Measurements from ENCODE around the gene DUSP16.
A peak's percentile ranks its signal among the peaks of the same experiment; 100 is the strongest.
"Not testable (repeated sequence)": the region's sequence is repeated elsewhere in the genome, so short reads cannot be mapped to it uniquely, and the experiment has no call there.

The DUSP16 gene

GRCh38 chr12:12518919-12519318 is 43.7 kb downstream of the DUSP16 start:
- DNase-seq: no peak

- DNase-seq: no peak
Observed at GRCh38 chr12:12518464-12518845, 44.2 kb downstream of the DUSP16 start.

DNA sequence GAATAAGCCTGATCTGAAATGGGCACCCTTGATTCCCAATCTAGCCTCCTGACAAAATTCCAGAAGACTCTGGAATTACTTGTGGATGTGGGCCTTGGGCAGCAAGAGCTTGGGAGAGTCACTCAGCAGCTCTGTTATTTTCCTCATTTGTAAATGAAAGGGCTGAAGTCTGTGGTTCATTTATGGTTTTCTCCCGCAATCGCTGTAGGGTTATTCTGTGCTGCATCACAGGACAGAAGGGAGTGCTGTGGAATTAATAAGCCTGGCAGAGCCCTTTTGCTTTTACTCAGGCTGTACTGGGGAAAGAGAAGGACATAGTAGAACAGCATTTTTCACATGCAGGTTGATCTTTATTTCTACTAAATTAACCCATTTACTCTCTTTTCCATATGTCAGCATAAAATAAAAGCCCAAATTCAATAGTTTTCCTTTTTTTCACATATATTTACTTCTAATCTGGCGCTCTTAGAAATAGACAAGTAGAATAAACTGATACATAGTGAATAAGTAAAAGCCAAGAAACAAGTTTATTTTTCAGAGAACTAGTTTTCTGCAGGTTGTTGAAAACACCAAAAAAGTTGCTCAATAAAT is 49.2 kb downstream of the DUSP16 start:
- DNase-seq: peak in 1 of 2 donors; percentile 74

- no peak for DNase-seq
Observed at GRCh38 chr12:12511895-12512711, 50.6 kb downstream of the DUSP16 start.

GRCh38 chr12:12511021-12511783 is 51.5 kb downstream of the DUSP16 start:
- DNase-seq: no peak

DNA sequence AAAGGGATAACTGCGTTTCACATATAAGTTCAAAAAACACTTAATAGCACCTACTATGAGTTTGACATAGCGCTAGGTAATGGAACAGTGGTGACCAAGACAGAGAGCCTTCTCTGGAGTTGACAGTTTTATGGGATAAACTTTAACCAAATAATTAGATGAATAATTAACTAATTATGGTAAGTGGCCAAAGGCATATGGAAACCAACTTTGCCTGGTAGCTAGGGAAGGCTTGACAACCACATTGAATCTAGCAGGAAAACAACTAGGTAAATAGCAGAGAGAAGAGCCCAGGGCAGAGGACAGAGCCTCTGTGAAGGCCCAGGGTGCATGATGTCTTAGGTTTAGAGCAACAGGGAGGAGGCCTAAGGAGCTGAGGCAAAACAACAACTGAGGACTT is 52.1 kb downstream of the DUSP16 start:
- DNase-seq: no peak

GRCh38 chr12:12510141-12510540 is 52.5 kb downstream of the DUSP16 start:
- DNase-seq: no peak

DNA sequence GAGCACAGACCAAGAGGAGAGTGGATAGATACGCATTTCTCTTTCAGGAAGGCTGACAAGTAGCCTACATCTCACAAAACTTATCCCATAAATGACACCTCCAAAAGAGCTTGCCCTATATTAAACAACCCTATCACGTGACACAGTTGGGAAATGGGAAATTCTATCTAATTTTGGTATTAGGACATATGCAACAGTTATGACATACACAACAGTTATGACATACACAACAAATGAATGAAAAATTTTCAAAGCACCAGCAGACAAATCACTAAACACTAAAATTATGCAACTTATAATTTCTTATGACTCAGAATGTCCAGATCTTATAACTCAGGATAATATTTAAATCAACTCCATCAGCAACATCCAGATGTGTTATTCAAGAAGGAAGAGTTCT is 54.1 kb downstream of the DUSP16 start:
- DNase-seq: no peak

- DNase-seq: no peak
Observed at GRCh38 chr12:12507121-12507520, 55.5 kb downstream of the DUSP16 start.

- no peak for DNase-seq
Observed at GRCh38 chr12:12506496-12506890, 56.2 kb downstream of the DUSP16 start.

GRCh38 chr12:12505544-12506495 is 56.8 kb downstream of the DUSP16 start:
- peak in 1 of 2 donors; percentile 54 for DNase-seq

DNA sequence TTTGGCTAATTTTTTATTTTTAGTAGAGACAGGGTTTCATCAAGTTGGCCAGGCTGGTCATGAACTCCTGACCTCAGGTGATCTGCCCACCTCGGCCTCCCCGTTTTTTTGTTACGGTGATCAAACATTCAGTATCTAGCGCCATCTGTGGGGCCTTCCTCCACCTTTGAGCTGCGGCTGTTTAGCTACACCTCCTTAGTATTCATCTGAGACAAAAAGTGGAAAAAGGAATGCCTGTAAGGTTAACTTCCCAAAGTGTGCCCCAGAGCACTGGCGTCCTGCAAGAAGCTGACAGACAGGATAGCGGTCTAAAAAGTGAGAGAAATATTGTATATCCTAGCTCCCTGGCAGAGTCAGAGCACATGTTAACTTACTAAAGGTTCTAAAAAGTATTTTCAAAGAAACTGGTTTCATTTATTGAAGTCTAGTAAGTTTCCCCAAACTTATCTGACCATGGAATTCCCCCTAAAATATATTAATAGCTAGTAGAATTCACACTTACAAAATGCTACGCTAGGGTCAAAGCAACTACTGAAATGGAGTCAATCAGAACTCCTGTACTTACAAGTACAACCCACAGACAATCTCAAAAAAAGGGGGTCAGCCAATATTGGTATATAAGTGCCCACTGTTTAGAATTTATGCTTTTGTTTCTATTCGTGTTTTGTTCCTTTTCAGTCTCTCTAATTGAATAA is 59.1 kb downstream of the DUSP16 start:
- no peak for DNase-seq

DNA sequence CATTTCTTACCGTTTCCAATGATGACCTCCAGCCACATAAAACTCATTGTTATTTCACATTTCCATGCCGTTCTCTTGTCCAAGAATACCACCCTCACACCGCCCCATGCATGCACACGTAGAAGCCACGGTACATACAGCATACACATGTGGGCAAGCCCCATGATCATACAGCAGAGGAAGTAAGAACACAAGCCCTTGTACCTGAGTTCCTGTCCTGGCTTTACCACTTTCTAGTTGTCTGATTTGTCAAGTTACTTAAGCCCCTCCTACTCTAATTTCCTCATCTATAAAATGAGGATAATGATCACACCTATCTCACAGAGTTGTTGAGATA is 59.9 kb downstream of the DUSP16 start:
- DNase-seq: no peak

- DNase-seq: not testable (repeated sequence)
Observed at GRCh38 chr12:12502130-12502814, 60.4 kb downstream of the DUSP16 start.

- DNase-seq: no peak
Observed at GRCh38 chr12:12501121-12501520, 61.5 kb downstream of the DUSP16 start.

DNA sequence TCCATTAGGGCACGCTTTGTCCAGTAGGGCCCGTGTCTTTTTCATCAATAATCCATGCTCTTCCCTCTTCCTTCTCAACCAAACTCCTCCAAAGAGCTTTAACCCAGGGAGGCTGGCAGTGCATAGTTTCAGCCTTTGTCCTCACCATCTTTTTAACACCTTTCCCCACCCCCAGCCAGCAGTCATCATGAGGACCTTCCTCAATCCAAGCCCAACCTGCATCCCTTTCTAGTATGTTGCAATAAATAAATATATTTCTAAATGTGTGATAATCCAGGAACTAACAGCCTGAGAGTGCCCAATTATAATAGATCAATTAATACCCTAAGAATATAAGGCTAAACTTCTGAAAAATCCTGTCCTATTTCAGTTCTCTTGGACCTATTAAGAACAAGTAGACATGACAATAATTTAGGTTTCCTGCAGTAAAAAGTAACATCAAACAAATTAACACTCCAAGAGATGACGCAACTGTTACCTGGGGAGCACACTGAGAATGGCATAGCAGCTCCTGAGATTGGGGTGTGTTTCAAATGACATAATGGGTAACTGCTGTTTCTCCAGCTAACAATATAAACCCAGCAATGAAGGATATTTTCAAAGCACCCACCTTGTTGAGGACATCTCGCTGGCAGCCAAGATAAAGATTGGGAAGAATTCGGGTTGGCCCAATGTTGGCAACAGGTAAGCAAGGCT is 62.6 kb downstream of the DUSP16 start:
- no peak for DNase-seq

GRCh38 chr12:12498210-12498609 is 64.5 kb downstream of the DUSP16 start:
- DNase-seq: no peak

DNA sequence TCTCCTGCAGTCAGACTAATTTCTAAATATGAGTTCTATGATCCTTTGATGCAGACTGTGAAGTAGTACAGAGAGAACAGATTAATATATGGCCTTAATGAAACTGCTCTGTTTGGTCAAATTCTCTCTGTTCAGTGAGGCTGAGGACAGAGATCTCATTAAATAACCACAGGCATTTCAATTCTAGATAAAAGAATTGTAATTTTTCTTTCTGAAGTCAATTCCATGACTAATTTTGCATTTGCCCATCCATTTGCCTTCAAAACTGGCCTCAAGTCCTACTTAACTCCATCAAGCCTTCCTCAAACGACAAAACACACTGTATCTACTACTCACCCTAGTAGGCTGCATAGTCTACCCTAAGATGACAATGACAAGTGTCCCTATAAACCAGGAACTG is 67.1 kb downstream of the DUSP16 start:
- DNase-seq: no peak

DNA sequence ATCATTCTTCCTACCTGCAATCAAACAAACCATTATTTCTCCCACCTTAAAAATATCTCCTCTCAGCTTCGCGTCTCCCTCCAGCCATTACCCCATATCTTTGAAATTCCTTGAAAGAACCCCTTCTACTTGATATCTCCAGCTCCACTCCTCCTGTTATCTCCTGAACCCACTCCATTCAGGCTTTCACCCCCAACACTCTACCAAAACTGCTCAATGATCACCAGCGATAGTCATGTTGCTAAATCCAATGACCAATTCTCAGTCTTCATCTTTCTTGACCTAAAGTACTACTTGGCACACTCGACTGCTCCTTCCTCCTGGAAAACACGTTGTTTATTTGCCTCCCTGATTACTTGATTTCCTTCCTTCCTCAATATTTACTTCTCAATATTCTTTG is 70.1 kb downstream of the DUSP16 start:
- no peak for DNase-seq

GRCh38 chr12:12491606-12492005 is 71.1 kb downstream of the DUSP16 start:
- DNase-seq: no peak

Data from hippocampal formation (tissue), 2 donors.